Stimulated activated CD8-positive, alpha-beta memory T cell treated with anti-CD3 and anti-CD28 coated beads, Interleukin-12 subunit alpha, Interleukin-12 subunit beta, amount 100 ng/mL, for 1 hour (primary cell): Measurements from ENCODE around the gene CISD1.
"Not testable (repeated sequence)": the region's sequence is repeated elsewhere in the genome, so short reads cannot be mapped to it uniquely, and the experiment has no call there.

ENCODE experiments used
- DNase-seq: peaks from one replicate; pipeline ENCODE4 v3.0.0-alpha.2; 2020; ENCODE audit warnings: low read depth

CISD1 gene

DNA sequence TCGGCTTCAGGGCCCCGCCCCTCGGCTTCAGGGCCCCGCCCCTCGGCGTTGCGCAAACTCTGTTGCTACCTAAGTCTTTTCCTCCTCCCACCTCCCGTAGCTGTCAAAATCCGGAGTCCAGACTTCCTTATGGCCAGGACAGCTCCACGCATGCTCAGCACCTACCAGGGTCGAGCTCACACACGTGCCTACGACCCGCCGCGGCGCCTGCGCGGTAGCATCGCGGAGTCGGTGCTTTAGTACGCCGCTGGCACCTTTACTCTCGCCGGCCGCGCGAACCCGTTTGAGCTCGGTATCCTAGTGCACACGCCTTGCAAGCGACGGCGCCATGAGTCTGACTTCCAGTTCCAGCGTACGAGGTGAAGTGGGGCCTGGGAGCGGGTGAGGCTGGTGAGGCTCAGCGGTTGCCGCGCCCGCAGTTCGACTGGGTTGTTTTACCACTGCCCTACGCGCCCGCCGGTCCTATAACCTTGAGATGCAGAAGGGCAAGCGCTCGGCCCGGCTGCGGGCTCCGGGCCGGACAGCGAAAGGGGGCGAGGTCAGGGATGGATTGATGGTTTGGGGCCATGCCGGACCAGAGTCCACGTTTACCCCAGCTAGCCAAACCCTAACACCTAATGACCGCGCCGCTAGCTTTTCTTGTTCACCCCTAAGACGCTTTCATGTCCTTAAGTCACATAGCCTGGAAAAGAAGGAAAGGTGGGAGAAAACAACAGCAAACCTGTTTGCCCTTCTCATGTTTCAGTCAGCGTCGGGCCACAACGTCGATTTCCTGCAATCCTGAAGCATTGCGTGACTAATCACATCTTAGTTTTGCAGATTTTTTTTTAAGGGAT, at the start of gene CISD1:
Gene CISD1 (plus strand): TSS at position 217 of the 836 bp plus-strand sequence. CDS start 112 bp downstream, at position 329.
- DNase-seq = peak; percentile 89

GRCh38 chr10:58219875-58220274, 49.1 kb upstream of the CISD1 start:
- no peak for DNase-seq

- no peak for DNase-seq
These were observed 48.1 kb upstream of the CISD1 start for GRCh38 chr10:58220769-58221451.

- no peak for DNase-seq
These were observed 43.3 kb upstream of the CISD1 start for GRCh38 chr10:58225654-58226053.

DNA sequence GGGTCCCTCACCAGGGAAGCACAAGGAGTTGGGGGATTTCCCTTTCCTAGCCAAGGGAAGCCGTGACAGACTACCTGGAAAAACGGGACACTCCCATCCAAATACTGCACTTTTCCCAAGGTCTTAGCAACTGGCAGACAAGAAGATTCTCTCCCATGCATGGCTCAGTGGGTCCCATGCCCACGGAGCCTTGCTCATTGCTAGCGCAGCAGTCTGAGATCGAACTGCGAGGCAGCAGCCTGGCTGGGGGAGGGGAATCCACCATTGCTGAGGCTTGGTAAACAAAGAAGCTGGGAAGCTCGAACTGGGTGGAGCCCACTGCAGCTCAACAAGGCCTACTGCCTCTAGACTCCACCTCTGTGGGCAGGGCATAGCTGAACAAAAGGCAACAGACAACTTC, 39.1 kb upstream of the CISD1 start:
- DNase-seq = not testable (repeated sequence)

GRCh38 chr10:58237014-58237834, 31.7 kb upstream of the CISD1 start:
- no peak for DNase-seq

DNA sequence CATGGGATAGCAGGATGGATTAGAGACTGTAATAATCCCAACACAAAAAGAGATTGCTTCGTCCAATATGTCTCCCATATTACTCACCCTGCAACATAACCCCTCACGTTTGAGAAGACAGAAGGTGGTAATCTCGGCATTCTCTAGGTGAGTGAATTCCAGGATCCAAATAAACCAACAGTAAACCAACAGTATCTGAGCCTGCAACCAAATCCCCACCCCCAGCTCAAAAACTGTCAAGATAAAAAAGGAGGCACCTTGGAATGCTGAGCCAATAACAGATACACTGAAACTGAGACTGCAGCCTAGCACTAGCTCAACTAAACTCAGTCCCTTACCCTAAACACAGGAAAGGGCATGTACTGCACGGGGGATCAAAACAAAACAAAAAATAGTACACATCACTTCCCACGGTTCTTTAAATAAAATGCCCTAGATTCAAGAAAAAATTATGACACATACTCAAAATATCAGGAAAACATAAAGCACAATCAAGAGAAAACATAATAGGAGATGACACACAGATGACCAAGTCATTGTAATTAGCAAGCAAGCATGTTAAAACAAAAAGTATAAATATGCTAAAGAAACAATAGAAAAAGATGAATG, 29.3 kb upstream of the CISD1 start:
- DNase-seq = no peak

DNA sequence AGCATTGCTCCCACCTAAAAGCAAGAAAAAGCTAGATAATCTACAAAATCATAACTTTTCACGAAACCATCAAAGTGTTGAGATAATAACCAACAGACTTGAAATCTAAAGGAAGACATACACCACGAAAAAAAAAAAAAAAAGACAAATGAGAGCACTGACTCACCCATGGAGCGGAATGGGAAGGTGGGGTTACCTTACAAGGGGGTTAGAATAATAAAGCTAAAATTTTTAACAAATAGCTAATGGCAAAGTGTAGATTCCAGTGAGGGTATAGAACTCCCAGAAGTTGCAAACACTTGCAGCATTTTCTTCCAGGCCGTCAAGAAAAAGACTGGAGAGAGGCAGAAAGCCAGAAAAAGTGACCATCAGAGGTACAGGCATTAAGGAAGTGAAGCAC, 28.4 kb upstream of the CISD1 start:
- DNase-seq = no peak

GRCh38 chr10:58241346-58241745, 27.6 kb upstream of the CISD1 start:
- DNase-seq = no peak

- DNase-seq = no peak
These were observed 25.7 kb upstream of the CISD1 start for GRCh38 chr10:58243269-58243668.

DNA sequence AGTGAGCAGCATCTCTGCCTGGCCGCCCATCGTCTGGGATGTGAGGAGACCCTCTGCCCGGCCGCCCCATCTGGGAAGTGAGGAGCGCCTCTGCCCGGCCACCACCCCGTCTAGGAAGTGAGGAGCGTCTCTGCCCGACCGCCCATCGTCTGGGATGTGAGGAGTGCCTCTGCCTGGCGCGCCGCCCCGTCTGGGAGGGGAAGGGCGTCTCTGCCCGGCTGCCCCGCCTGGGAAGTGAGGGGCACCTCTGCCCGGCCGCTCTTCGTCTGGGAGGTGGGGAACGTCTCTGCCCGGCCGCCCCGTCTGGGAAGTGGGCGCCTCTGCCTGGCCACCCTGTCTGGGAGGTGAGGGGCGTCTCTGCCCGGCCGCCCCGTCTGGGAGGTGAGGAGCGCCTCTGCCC, 25.2 kb upstream of the CISD1 start:
- not testable (repeated sequence) for DNase-seq

DNA sequence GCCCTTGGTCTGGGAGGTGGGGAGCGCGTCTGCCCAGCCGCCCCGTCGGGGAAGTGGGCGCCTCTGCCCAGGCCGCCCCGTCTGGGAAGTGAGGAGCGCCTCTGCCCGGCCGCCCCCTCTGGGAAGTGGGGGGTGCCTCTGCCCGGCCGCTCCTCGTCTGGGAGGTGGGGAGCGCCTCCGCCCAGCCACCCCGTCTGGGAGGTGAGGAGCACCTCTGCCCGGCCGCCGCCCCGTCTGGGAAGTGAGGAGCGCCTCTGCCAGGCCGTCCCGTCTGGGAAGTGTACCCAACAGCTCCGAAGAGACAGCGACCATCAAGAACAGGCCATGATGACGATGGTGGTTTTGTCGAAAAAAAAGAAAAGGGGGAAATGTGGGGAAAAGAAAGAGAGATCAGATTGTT, 24.7 kb upstream of the CISD1 start:
- DNase-seq = not testable (repeated sequence)

DNA sequence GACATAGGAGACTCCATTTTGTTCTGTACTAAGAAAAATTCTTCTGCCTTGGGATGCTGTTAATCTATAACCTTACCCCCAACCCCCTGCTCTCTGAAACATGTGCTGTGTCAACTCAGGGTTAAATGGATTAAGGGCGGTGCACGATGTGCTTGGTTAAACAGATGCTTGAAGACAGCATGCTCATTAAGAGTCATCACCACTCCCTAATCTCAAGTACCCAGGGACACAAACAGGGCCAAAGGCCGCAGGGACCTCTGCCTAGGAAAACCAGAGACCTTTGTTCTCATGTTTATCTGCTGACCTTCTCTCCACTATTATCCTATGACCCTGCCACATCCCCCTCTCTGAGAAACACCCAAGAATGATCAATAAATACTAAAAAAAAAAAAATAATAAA, 24.3 kb upstream of the CISD1 start:
- not testable (repeated sequence) for DNase-seq

- DNase-seq = no peak
These were observed 15.8 kb upstream of the CISD1 start for GRCh38 chr10:58253184-58253583.

DNA sequence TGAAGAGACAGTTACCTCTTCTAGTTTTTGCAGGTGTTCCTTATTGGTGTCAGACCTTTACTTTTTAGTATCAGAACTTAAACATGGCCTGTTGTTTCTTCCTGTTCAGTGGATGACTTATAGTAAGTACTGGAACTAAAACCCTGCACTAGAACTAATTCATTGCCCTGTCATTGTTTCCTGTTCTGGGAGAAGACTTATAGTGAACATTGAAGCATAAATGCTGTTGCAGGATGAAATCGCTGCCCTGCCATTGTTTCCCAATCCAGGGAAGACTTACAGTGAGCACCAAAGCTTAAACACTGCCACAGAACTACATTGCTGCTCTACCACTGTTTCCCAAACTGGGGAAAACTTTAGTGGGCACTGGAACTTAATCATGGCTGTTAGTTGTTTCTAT, 14.3 kb upstream of the CISD1 start:
- no peak for DNase-seq

DNA sequence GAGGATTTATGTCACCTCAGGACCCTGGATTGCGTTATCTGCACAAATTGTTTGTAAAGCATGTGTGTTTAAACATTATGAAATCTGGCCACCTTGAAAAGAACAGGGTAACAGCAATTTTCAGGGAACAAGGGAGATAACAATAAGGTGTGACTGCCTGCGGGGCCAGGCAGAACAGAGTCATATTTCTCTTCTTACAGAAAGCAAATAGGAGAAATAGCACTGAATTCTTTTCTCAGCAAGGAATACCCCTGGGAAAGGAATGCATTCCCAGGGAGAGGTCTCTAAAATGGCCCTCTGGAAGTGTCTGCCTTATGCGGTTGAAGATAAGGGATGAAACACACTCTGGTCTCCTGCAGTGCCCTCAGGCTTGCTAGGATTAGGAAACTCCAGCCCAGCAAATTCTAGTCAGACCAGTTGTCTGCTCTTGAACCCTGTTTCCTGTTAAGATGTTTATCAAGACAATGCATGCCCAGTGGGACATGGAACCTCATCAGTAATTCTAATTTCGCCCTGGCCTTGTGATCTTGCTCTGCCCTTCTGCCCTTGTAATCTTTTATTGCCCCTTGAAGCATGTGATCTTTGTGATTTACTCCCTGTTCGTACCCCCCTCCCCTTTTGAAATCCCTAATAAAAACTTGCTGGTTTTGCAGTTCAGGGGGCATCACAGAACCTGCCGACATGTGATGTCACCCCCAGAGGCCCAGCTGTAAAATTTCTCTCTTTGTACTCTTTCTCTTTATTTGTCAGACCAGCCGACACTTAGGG, 12.8 kb upstream of the CISD1 start:
- DNase-seq = not testable (repeated sequence)

GRCh38 chr10:58258977-58259692, 9.8 kb upstream of the CISD1 start:
- no peak for DNase-seq

- no peak for DNase-seq
These were observed 8.6 kb upstream of the CISD1 start for GRCh38 chr10:58260334-58260733.

DNA sequence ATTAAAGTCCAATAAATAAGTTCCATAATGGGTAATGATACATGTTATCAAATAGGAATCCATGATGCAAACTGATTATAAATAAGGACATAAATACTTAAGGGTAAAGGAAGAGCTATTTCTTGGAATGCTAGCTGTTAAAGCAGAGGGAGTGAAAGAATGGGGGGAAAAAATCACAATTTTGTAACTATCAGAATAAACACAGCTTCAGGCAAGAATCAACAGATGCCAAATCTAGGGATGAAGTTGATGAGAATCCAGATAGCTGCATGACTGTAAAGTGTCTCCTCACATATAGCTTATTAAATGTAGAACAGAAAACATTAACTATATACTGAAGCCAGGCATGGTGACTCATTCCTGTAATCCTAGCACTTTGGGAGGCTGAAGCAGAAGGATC, 6.2 kb upstream of the CISD1 start:
- no peak for DNase-seq

GRCh38 chr10:58264780-58265179, 4.2 kb upstream of the CISD1 start:
- no peak for DNase-seq

- DNase-seq = no peak
These were observed 3.7 kb upstream of the CISD1 start for GRCh38 chr10:58265249-58265648.
